H9 (cell line): ENCODE data around the gene ITGA4. TPM values are rescaled to one million over a fixed set of nuclear protein-coding genes. Genes with fewer than 3 reads are reported as not detected.

Experiments used
- DNase-seq: peaks from one replicate; pipeline ENCODE4 v3.0.0-alpha.2; 2017
- H2AFZ ChIP-seq: one replicate; pipeline ENCODE4 v1.6.1; 2013; ENCODE audit warnings: mild to moderate bottlenecking, low read length, control low read depth, moderate library complexity
- H2AK5ac ChIP-seq: 2 replicates; pipeline ENCODE4 v1.6.1; 2013; ENCODE audit warnings: low read length, control low read depth, mixed read lengths; ENCODE audit not compliant: insufficient read length
- H2BK120ac ChIP-seq: one replicate; pipeline ENCODE4 v1.6.1; 2013; ENCODE audit warnings: low read depth, mild to moderate bottlenecking, low read length, control low read depth, inconsistent platforms; ENCODE audit not compliant: poor library complexity, severe bottlenecking
- H2BK12ac ChIP-seq: 2 replicates; pipeline ENCODE4 v1.6.1; 2013; ENCODE audit warnings: low read length, control low read depth, mixed read lengths, low read depth; ENCODE audit not compliant: insufficient read length
- H2BK15ac ChIP-seq: 2 replicates; pipeline ENCODE4 v1.6.1; 2013; ENCODE audit warnings: low read depth, low read length, control low read depth
- H2BK20ac ChIP-seq: one replicate; pipeline ENCODE4 v1.6.1; 2013; ENCODE audit warnings: low read depth, mild to moderate bottlenecking, low read length, control low read depth, inconsistent platforms; ENCODE audit not compliant: poor library complexity, severe bottlenecking
- H2BK5ac ChIP-seq: 2 replicates; pipeline ENCODE4 v1.6.1; 2013; ENCODE audit warnings: low read length, control low read depth, mixed read lengths; ENCODE audit not compliant: insufficient read length
- H3K14ac ChIP-seq: 2 replicates; pipeline ENCODE4 v1.6.1; 2013; ENCODE audit warnings: low read length, control low read depth; ENCODE audit not compliant: insufficient read depth
- H3K18ac ChIP-seq: 2 replicates; pipeline ENCODE4 v1.6.1; 2013; ENCODE audit warnings: low read depth, mild to moderate bottlenecking, mixed read lengths, low read length, control low read depth; ENCODE audit not compliant: insufficient read length
- H3K23ac ChIP-seq: 2 replicates; pipeline ENCODE4 v1.6.1; 2013; ENCODE audit warnings: low read length, control low read depth, mixed read lengths, low read depth; ENCODE audit not compliant: insufficient read length
- H3K23me2 ChIP-seq: 2 replicates; pipeline ENCODE4 v1.6.1; 2013; ENCODE audit warnings: low read depth, mild to moderate bottlenecking, mixed read lengths, low read length, control low read depth; ENCODE audit not compliant: insufficient read length, poor library complexity, severe bottlenecking
- H3K27ac ChIP-seq: 2 replicates; pipeline ENCODE4 v1.5.1; 2013; ENCODE audit warnings: low read length, control low read depth, mixed read lengths, low read depth; ENCODE audit not compliant: insufficient read length
- H3K27me3 ChIP-seq: 2 replicates; pipeline ENCODE4 v1.6.1; 2013; ENCODE audit warnings: low read length, control low read depth, inconsistent platforms; ENCODE audit not compliant: insufficient read depth
- H3K4ac ChIP-seq: 2 replicates; pipeline ENCODE4 v1.6.1; 2013; ENCODE audit warnings: low read depth, mild to moderate bottlenecking, control low read depth, inconsistent platforms, low read length, moderate library complexity
- H3K4me1 ChIP-seq: 2 replicates; pipeline ENCODE4 v1.6.1; 2013; ENCODE audit warnings: low read length, control low read depth, inconsistent platforms; ENCODE audit not compliant: insufficient read depth
- H3K4me2 ChIP-seq: 2 replicates; pipeline ENCODE4 v1.6.1; 2013; ENCODE audit warnings: low read length, control low read depth, mixed read lengths; ENCODE audit not compliant: insufficient read length, insufficient read depth
- H3K56ac ChIP-seq: 2 replicates; pipeline ENCODE4 v1.6.1; 2013; ENCODE audit warnings: low read depth, mild to moderate bottlenecking, mixed read lengths, low read length, control low read depth; ENCODE audit not compliant: insufficient read length
- H3K79me1 ChIP-seq: 2 replicates; pipeline ENCODE4 v1.6.1; 2013; ENCODE audit warnings: low read depth, mild to moderate bottlenecking, moderate library complexity, low read length, control low read depth, inconsistent platforms; ENCODE audit not compliant: insufficient read depth, poor library complexity, severe bottlenecking
- H3K79me2 ChIP-seq: 2 replicates; pipeline ENCODE4 v1.6.1; 2013; ENCODE audit warnings: low read length, control low read depth, inconsistent platforms; ENCODE audit not compliant: insufficient read depth
- H3K9ac ChIP-seq: 2 replicates; pipeline ENCODE4 v1.6.1; 2013; ENCODE audit warnings: low read length, control low read depth, mixed read lengths; ENCODE audit not compliant: insufficient read length; ENCODE audit errors: extremely low read depth
- H3K9me3 ChIP-seq: one replicate; pipeline ENCODE4 v1.6.1; 2013; ENCODE audit warnings: low read depth, low read length, inconsistent platforms; ENCODE audit not compliant: control insufficient read depth
- H3T11ph ChIP-seq: one replicate; pipeline ENCODE4 v1.6.1; 2013; ENCODE audit warnings: mild to moderate bottlenecking, low read length, control low read depth, inconsistent platforms
- H4K20me1 ChIP-seq: one replicate; pipeline ENCODE4 v1.6.1; 2013; ENCODE audit not compliant: control insufficient read depth, insufficient read length, insufficient read depth
- H4K5ac ChIP-seq: 2 replicates; pipeline ENCODE4 v1.6.1; 2013; ENCODE audit warnings: low read depth, mild to moderate bottlenecking, mixed read lengths, low read length, control low read depth; ENCODE audit not compliant: insufficient read length
- H4K8ac ChIP-seq: replicated peaks from 2 replicates; pipeline ENCODE4 v1.6.1; 2013; ENCODE audit warnings: low read length, control low read depth, mixed read lengths, low read depth; ENCODE audit not compliant: insufficient read length
- H4K91ac ChIP-seq: 2 replicates; pipeline ENCODE4 v1.6.1; 2013; ENCODE audit warnings: low read depth, mild to moderate bottlenecking, moderate library complexity, mixed read lengths, low read length, control low read depth; ENCODE audit not compliant: insufficient read length
- H3K27ac Mint-ChIP-seq, 3 experiments: 2 replicates in 2 of 3; 3 replicates in 1 of 3; pipeline ENCODE4 v1.8.0; 2020 to 2021; ENCODE audit warnings: mixed read lengths in 3 of 3, mild to moderate bottlenecking in 1 of 3, moderate library complexity in 1 of 3
- H3K27me3 Mint-ChIP-seq: 2 replicates; pipeline ENCODE4 v1.8.0; 2021; ENCODE audit warnings: low read depth, mild to moderate bottlenecking, moderate library complexity, mixed read lengths
- H3K36me3 Mint-ChIP-seq, 3 experiments: 2 replicates in 2 of 3; 3 replicates in 1 of 3; pipeline ENCODE4 v1.8.0; 2020 to 2021; ENCODE audit warnings: low read depth in 3 of 3, mixed read lengths in 3 of 3; ENCODE audit not compliant: insufficient read depth in 1 of 3
- H3K4me1 Mint-ChIP-seq, 2 experiments: 2 replicates each; pipeline ENCODE4 v1.8.0; 2020; ENCODE audit warnings: mixed read lengths in 2 of 2
- H3K4me3 Mint-ChIP-seq, 2 experiments: 2 replicates in 1 of 2; 3 replicates in 1 of 2; pipeline ENCODE4 v1.8.0; 2020 to 2021; ENCODE audit warnings: mild to moderate bottlenecking in 2 of 2, mixed read lengths in 2 of 2, moderate library complexity in 1 of 2
- H3K9me3 Mint-ChIP-seq, 2 experiments: 2 replicates in 1 of 2; 3 replicates in 1 of 2; pipeline ENCODE4 v1.8.0; 2020; ENCODE audit warnings: mild to moderate bottlenecking in 2 of 2, mixed read lengths in 2 of 2, moderate library complexity in 1 of 2
- CTCF ChIP-seq: fragments of 200-600 bp; sonication (generic); conservative IDR thresholded peaks from 3 replicates; pipeline ENCODE4 v1.8.0; 2021; ENCODE audit warnings: antibody characterized with exemption, mild to moderate bottlenecking
- WGBS: extraction: QIAGEN DNeasy Blood & Tissue Kit; methylation state at CpG from one replicate; pipeline ENCODE4 v1.1.7; 2013; ENCODE audit warnings: missing lambda C conversion rate, low lambda C conversion rate, mixed read lengths; ENCODE audit not compliant: insufficient read length; ENCODE audit errors: extremely low coverage; 5-methylcytosine and 5-hydroxymethylcytosine counted together
- total RNA-seq: library from RNA; stranded (reverse); gene quantifications from 2 replicates; pipeline ENCODE4 v1.2.1, GENCODE V29; 2021

The ITGA4 gene
- total RNA-seq, 1 experiment from 2014 or later = 1.3 TPM

GRCh38 chr2:181441670-181442069 is 15.5 kb upstream of the ITGA4 start:
- Mint-ChIP-seq H3K4me3 (no peak overlapping the region), H3K27ac (no peak overlapping the region), H3K27me3 (no peaks in the 10 kb centered on the region), H3K4me1 (peaks cover 6 to 7% of the 10 kb centered on the region in 2 experiments), H3K36me3 (no peaks in the 10 kb centered on the region), H3K9me3 (no peaks in the 10 kb centered on the region; a peak in 1 of 5 replicates)
- Histone ChIP-seq H2BK120ac (no peak overlapping the region), H2AFZ (no peak overlapping the region), H3K14ac (no peak overlapping the region), H3T11ph (no peak overlapping the region), H3K23me2 (no peaks in the 10 kb centered on the region), H3K23ac (no peak overlapping the region), H3K9ac (no peak overlapping the region), H3K4ac (no peak overlapping the region), H3K56ac (no peak overlapping the region), H2BK20ac (no peak overlapping the region), H3K4me2 (no peak overlapping the region), H2AK5ac (no peak overlapping the region), H3K9me3 (no peaks in the 10 kb centered on the region), H4K5ac (no peak overlapping the region), H3K4me1 (no peaks in the 10 kb centered on the region), H2BK5ac (no peak overlapping the region), H3K79me1 (no peaks in the 10 kb centered on the region), H4K8ac (no peak overlapping the region), H2BK15ac (no peak overlapping the region), H2BK12ac (no peak overlapping the region), H3K27me3 (no peaks in the 10 kb centered on the region), H4K20me1 (no peaks in the 10 kb centered on the region), H3K18ac (no peak overlapping the region), H4K91ac (no peak overlapping the region), H3K79me2 (no peaks in the 10 kb centered on the region), H3K27ac (no peak overlapping the region)
- no peak for TF ChIP-seq CTCF
- no CpG with 5 or more reads among the region's 3 CpGs for WGBS
- no peak for DNase-seq
